Activated naive CD8-positive, alpha-beta T cell treated with anti-CD3 and anti-CD28 coated beads, Interleukin-2, amount 10 ng/mL, durations not matched to agents 7 days and 5 days (primary cell): ENCODE measurements around the gene MGST3. TPM values are rescaled to one million over a fixed set of nuclear protein-coding genes. Genes with fewer than 3 reads are reported as not detected.
"Not testable (repeated sequence)": the region's sequence is repeated elsewhere in the genome, so short reads cannot be mapped to it uniquely, and the experiment has no call there.

Source experiments
- ATAC-seq: fragments of 150-1000 bp; cut with Tn5 transposase; one replicate; pipeline ENCODE4 v1.10.0; 2021; ENCODE audit warnings: low read depth, moderate library complexity
- POLR2A ChIA-PET: fragments of 350-600 bp; sonication (Branson Sonifier 250); formaldehyde crosslinking; loops from one replicate; lab custom pipeline; 2021; ENCODE audit warnings: antibody characterized with exemption; lab: Charles Lee
- DNase-seq: peaks from one replicate; pipeline ENCODE4 v3.0.0; 2021
- H3K27ac Mint-ChIP-seq: one replicate; pipeline ENCODE4 v1.8.0; 2022; ENCODE audit warnings: mild to moderate bottlenecking, mixed read lengths
- H3K27me3 Mint-ChIP-seq: one replicate; pipeline ENCODE4 v1.8.0; 2022; ENCODE audit warnings: mild to moderate bottlenecking, moderate library complexity, mixed read lengths
- H3K36me3 Mint-ChIP-seq: one replicate; pipeline ENCODE4 v1.8.0; 2021; ENCODE audit warnings: mild to moderate bottlenecking, mixed read lengths
- H3K4me1 Mint-ChIP-seq: one replicate; pipeline ENCODE4 v1.8.0; 2021; ENCODE audit warnings: mixed read lengths
- H3K4me3 Mint-ChIP-seq: one replicate; pipeline ENCODE4 v1.8.0; 2022; ENCODE audit warnings: mild to moderate bottlenecking, moderate library complexity, mixed read lengths
- H3K9me3 Mint-ChIP-seq: one replicate; pipeline ENCODE4 v1.8.0; 2021; ENCODE audit warnings: mixed read lengths
- total RNA-seq, 2 experiments: library from RNA; stranded (reverse); gene quantifications; one replicate each; pipeline ENCODE4 v1.2.3, GENCODE V29; 2021

MGST3 gene
- total RNA-seq, 2 experiments from 2014 or later, result 61.1 to 62.3 TPM

DNA sequence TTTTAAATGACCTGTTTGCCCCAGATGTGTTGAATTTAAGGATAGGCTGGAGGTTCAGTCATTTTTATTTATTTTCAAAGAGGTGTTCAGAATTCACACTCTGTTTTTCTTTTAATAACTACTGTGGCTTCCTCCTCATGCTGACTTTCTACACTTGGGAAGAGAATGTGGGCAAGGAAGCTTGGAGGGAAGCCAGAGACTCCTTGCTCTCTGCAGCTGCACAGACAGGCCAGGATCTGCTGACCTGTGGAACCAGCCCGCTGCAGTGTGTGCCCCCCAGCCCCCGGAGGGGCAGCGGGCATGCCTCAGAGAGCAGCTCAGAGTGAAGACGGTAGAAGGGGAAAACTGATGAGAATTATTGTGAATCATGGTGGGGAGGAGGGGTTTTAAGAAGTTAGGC is 16.9 kb downstream of the MGST3 start:
- no peak for DNase-seq
- POLR2A ChIA-PET, result no interaction called here
- no peak overlapping the region for H3K27ac Mint-ChIP-seq

GRCh38 chr1:165648919-165649572 is 18.0 kb downstream of the MGST3 start:
- no peak overlapping the region for H3K27ac Mint-ChIP-seq
- no peaks in the 10 kb centered on the region for H3K9me3 Mint-ChIP-seq
- ATAC-seq (no peak), DNase-seq (no peak)
- peaks cover 7% of the 10 kb centered on the region for H3K36me3 Mint-ChIP-seq
- H3K27me3 Mint-ChIP-seq, result peaks cover 2% of the 10 kb centered on the region
- POLR2A ChIA-PET, result no interaction called here
- no peak overlapping the region for H3K4me3 Mint-ChIP-seq
- H3K4me1 Mint-ChIP-seq, result peaks cover 8% of the 10 kb centered on the region

More for the DNA sequence above, 16.9 kb downstream of the MGST3 start:
- Mint-ChIP-seq H3K36me3 (peaks cover 3% of the 10 kb centered on the region), H3K4me3 (no peak overlapping the region), H3K27me3 (peaks cover 2% of the 10 kb centered on the region), H3K9me3 (no peaks in the 10 kb centered on the region), H3K4me1 (peaks cover 8% of the 10 kb centered on the region)
- ATAC-seq, result no peak

- no peak for DNase-seq
- no peaks in the 10 kb centered on the region for H3K9me3 Mint-ChIP-seq
- no peak overlapping the region for H3K4me3 Mint-ChIP-seq
- H3K27ac Mint-ChIP-seq, result no peak overlapping the region
- H3K4me1 Mint-ChIP-seq, result peaks cover 6% of the 10 kb centered on the region
- peaks cover 13% of the 10 kb centered on the region for H3K36me3 Mint-ChIP-seq
- peaks cover 2% of the 10 kb centered on the region for H3K27me3 Mint-ChIP-seq
- POLR2A ChIA-PET, result no interaction called here
- no peak for ATAC-seq
These were observed 20.1 kb downstream of the MGST3 start for GRCh38 chr1:165650981-165651625.

DNA sequence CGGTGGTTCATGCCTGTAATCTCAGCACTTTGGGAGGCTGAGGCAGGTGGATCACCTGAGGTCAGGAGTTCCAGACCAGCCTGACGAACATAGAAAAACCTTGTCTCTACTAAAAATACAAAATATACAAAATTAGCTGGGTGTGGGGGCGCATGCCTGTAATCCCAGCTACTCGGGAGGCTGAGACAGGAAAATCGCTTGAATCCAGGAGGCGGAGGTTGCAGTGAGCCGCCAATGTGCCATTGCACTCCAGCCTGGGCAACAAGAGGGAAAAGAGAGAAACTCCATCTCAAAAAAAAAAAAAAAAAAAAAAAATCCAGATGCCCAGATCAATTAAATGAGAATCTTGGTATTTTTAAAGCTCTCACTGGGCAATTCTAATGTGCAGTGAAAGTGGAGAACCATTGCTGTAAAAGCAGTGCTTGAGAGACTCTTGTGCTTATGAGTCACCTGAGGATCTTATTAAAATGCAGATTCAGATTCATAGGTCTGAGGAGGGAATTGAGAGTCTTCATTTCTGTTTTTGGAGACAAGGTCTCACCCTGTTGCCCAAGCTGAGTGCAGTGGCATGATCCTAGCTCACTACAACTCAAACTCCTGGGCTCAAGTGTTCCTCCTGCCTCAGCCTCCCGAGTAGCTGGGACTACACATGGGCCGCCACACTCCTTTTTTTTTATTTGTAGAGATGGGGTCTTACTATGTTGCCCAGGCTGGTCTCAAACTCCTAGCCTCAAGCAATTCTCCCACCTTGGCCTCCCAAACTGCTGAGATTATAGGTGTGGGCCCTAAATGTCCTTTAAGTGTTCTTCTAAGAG is 27.9 kb downstream of the MGST3 start:
- peaks cover 25% of the 10 kb centered on the region for H3K36me3 Mint-ChIP-seq
- POLR2A ChIA-PET, result interaction anchor here (0.7 to 1.0 kb wide), 2 partner anchors 28 to 1463 kb away, joined by 3 to 4 read pairs; partner anchors contain the start of gene MGST3

DNA sequence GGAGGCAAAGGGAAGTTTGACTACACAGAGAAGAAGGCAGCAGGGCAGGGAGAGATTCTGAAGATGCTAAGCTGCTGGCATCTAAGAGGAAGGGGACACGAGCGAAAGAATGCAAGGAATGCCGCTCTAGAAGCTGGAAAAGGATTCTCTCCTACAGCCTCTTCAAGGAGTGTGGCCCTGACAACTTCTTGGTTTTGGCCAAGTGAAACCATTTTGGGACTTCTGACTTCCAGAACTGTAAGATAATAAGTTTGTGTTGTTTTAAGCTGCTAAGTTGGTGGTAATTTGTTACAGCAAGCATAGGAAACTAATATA is 28.5 kb downstream of the MGST3 start:
- Mint-ChIP-seq H3K27ac (no peak overlapping the region), H3K9me3 (no peaks in the 10 kb centered on the region), H3K4me3 (no peak overlapping the region), H3K27me3 (no peaks in the 10 kb centered on the region), H3K4me1 (no peaks in the 10 kb centered on the region), H3K36me3 (peaks cover 24% of the 10 kb centered on the region)
- no peak for ATAC-seq
- POLR2A ChIA-PET, result interaction anchor here (0.7 to 1.0 kb wide), 2 partner anchors 29 to 1462 kb away, joined by 3 to 4 read pairs; partner anchors contain the start of gene MGST3
- DNase-seq, result no peak

More for the DNA sequence above, 27.9 kb downstream of the MGST3 start:
- not testable (repeated sequence) for H3K27me3 Mint-ChIP-seq, H3K4me1 Mint-ChIP-seq, H3K9me3 Mint-ChIP-seq, ATAC-seq, DNase-seq, H3K27ac Mint-ChIP-seq, H3K4me3 Mint-ChIP-seq

DNA sequence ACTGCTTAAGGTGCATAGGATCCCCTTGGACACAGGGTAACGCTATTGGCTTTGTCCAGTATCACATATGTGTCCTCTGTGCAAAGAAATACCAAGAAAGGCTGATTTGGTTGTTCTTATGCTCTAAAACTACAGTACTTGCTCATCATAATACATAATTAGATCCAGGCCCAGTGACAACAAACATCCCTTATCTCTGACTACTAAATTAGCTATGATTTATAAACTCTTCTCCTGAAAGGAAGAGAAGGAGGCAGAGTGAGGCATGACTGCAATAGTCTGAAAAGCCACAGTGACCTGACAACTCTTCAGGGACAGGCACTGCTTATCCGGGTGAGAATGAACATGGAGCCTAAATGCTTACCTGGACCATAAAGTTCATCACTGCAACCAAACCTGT is 30.7 kb downstream of the MGST3 start:
- no peak for ATAC-seq
- H3K4me3 Mint-ChIP-seq, result no peak overlapping the region
- POLR2A ChIA-PET, result no interaction called here
- peaks cover 9% of the 10 kb centered on the region for H3K4me1 Mint-ChIP-seq
- no peak overlapping the region for H3K27ac Mint-ChIP-seq
- H3K27me3 Mint-ChIP-seq, result no peaks in the 10 kb centered on the region
- peaks cover 33% of the 10 kb centered on the region for H3K36me3 Mint-ChIP-seq
- no peaks in the 10 kb centered on the region for H3K9me3 Mint-ChIP-seq
- DNase-seq, result no peak

DNA sequence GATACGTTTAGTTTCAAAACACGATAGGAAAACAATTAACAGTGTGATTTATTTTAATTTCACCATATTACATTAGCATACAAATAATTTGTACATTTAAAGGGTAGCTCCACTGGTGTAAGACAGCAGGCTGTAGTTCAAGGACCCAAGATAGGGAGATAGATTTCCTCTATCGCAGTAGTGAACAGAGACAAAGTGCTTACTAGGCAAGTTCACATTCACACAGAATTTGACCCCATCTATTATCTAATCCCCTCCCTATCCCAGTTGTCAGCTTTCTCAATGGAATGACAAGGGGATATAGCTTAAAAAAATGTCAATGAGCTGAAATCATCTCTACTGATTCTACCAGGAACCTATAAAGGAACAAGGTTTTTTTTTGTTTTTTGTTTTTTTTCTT is 31.2 kb downstream of the MGST3 start:
- Mint-ChIP-seq H3K27me3 (no peaks in the 10 kb centered on the region), H3K36me3 (peaks cover 37% of the 10 kb centered on the region), H3K4me1 (peaks cover 9% of the 10 kb centered on the region), H3K4me3 (no peak overlapping the region), H3K9me3 (no peaks in the 10 kb centered on the region), H3K27ac (no peak overlapping the region)
- no peak for ATAC-seq
- DNase-seq, result no peak
- POLR2A ChIA-PET, result interaction anchor here (0.9 kb wide), 1 partner anchor 36 kb away, joined by 3 read pairs; the partner anchor contains the start of gene ALDH9A1

GRCh38 chr1:165666152-165666825 is 35.3 kb downstream of the MGST3 start:
- no peaks in the 10 kb centered on the region for H3K9me3 Mint-ChIP-seq
- no peak overlapping the region for H3K27ac Mint-ChIP-seq
- peaks cover 12% of the 10 kb centered on the region for H3K4me1 Mint-ChIP-seq
- DNase-seq (no peak), ATAC-seq (no peak)
- no peaks in the 10 kb centered on the region for H3K27me3 Mint-ChIP-seq
- H3K36me3 Mint-ChIP-seq, result peaks cover 55% of the 10 kb centered on the region
- H3K4me3 Mint-ChIP-seq, result no peak overlapping the region
- POLR2A ChIA-PET, result no interaction called here

- ATAC-seq (no peak), DNase-seq (no peak)
- Mint-ChIP-seq H3K4me1 (peaks cover 12% of the 10 kb centered on the region), H3K27ac (no peak overlapping the region), H3K36me3 (peaks cover 58% of the 10 kb centered on the region), H3K4me3 (no peak overlapping the region), H3K9me3 (no peaks in the 10 kb centered on the region), H3K27me3 (no peaks in the 10 kb centered on the region)
- POLR2A ChIA-PET, result no interaction called here
These were observed 37.1 kb downstream of the MGST3 start for GRCh38 chr1:165668184-165668583.

DNA sequence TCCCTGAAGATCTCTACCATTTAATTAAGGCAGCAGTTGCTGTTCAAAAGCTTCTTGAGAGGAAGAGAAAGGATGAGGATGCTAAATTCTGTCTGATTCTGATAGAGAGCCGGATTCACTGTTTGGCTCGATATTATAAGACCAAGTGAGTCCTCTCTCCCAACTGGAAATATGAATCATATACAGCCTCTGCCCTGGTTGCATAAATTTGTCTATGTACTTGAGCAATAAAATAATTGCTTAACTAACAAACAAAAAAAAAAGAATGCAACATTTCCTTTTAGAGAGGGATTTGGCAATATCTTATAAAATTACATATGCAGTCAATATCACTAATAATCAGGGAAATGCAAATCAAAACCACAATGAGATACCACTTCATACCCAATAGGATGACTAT is 40.5 kb downstream of the MGST3 start:
- POLR2A ChIA-PET, result no interaction called here
- ATAC-seq (no peak), DNase-seq (no peak)
- H3K4me3 Mint-ChIP-seq, result no peak overlapping the region
- H3K9me3 Mint-ChIP-seq, result no peaks in the 10 kb centered on the region
- H3K27me3 Mint-ChIP-seq, result no peaks in the 10 kb centered on the region
- peaks cover 46% of the 10 kb centered on the region for H3K36me3 Mint-ChIP-seq
- H3K4me1 Mint-ChIP-seq, result peaks cover 4% of the 10 kb centered on the region
- no peak overlapping the region for H3K27ac Mint-ChIP-seq

DNA sequence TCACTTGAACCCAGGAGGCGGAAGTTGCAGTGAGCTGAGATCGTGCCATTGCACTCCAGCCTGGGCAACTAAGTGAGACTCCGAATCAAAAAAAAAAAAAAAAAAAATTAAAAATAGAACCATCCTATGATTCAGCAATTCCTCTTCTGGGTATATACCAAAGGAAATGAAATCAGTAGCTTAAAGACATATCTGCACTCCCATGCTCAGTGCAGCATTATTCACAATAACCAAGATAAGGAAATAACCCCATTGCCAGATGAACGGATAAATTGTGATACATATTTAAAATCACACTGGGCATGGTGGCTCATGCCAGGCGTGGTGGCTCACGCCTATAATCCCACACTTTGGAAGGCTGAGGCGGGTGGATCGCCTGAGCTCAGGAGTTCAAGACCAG is 43.6 kb downstream of the MGST3 start:
- no peak for ATAC-seq
- Mint-ChIP-seq H3K27me3 (no peaks in the 10 kb centered on the region), H3K4me3 (no peak overlapping the region), H3K36me3 (peaks cover 36% of the 10 kb centered on the region), H3K4me1 (peaks cover 15% of the 10 kb centered on the region), H3K9me3 (no peaks in the 10 kb centered on the region), H3K27ac (no peak overlapping the region)
- no peak for DNase-seq
- POLR2A ChIA-PET, result interaction anchor here (0.7 kb wide), 1 partner anchor 12 kb away, joined by 7 read pairs; no protein-coding TSS in a partner anchor

GRCh38 chr1:165675794-165676193 is 44.8 kb downstream of the MGST3 start:
- POLR2A ChIA-PET, result no interaction called here
- peaks cover 36% of the 10 kb centered on the region for H3K36me3 Mint-ChIP-seq
- DNase-seq (no peak), ATAC-seq (no peak)
- H3K9me3 Mint-ChIP-seq, result peaks cover 2% of the 10 kb centered on the region
- H3K27ac Mint-ChIP-seq, result no peak overlapping the region
- peaks cover 14% of the 10 kb centered on the region for H3K4me1 Mint-ChIP-seq
- no peaks in the 10 kb centered on the region for H3K27me3 Mint-ChIP-seq
- no peak overlapping the region for H3K4me3 Mint-ChIP-seq

GRCh38 chr1:165678509-165678908 is 47.5 kb downstream of the MGST3 start:
- ATAC-seq (peak; percentile 36), DNase-seq (no peak)
- POLR2A ChIA-PET, result no interaction called here
- peaks cover 47% of the 10 kb centered on the region for H3K36me3 Mint-ChIP-seq
- peaks cover 14% of the 10 kb centered on the region for H3K4me1 Mint-ChIP-seq
- no peaks in the 10 kb centered on the region for H3K27me3 Mint-ChIP-seq
- peak overlapping the region; percentile 23 for H3K4me3 Mint-ChIP-seq
- H3K27ac Mint-ChIP-seq, result peak overlapping the region; percentile 82
- peaks cover 2% of the 10 kb centered on the region for H3K9me3 Mint-ChIP-seq
